Measurements from ENCODE around the gene ZNF593OS.

The ZNF593OS gene

DNA sequence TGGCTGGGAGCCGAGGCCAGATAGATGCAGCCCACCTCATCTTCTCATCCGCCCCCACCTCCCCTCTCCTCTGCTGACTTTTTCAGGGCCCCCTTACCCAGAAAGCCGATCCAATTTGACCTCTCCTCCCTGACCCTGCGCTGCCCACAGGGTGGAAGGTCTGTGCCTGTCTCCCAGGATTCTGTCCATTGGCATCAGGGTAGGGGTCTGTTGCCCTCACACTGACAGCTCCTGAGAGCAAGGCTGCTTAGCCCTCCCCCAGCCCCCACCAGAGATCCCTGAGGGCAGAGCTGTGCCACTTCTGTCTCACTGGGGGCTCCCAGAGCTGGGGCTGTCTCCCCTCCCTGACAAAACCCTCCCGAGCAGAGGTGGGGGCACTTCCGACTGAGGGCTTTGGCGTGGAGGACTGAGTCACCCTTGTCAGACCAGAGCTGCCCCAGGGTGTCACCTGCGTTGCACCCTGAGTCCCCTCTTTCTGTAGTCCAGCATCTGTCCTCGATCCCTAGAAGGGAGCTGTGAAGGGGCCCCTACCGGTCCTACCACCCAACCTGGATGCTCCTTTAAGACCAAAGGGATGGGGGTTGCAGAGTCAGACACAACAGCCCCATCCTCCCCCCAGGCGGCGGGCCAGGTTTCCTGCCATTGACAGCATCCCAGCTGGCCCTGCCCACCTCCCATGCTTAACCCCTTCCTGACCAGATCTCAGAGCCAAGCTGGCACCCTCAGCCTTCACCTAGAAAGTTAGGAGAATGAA, 15.2 kb downstream of the ZNF593OS start:
- Histone ChIP-seq H3K4me1 (ENCODE audit: control insufficient read depth, insufficient read depth, low read length) (peaks cover 4% of the 10 kb centered on the region), H3K4me3 (ENCODE audit: low read length) (no peak overlapping the region), H3K36me3 (ENCODE audit: control insufficient read depth, insufficient read depth, low read length, severe bottlenecking) (no peaks in the 10 kb centered on the region), H3K27me3 (replicated peaks; ENCODE audit: control insufficient read depth, insufficient read depth, low read length) (peaks cover 64% of the 10 kb centered on the region), H3K9me3 (ENCODE audit: control insufficient read depth, low read length) (no peaks in the 10 kb centered on the region), H3K9ac (ENCODE audit: low read length) (no peak overlapping the region)
- no peak for DNase-seq (ENCODE audit: low read depth)

- Histone ChIP-seq H3K9me3 (ENCODE audit: control insufficient read depth, low read length) (no peaks in the 10 kb centered on the region), H3K9ac (ENCODE audit: low read length) (no peak overlapping the region), H3K36me3 (ENCODE audit: control insufficient read depth, insufficient read depth, low read length, severe bottlenecking) (no peaks in the 10 kb centered on the region), H3K27me3 (replicated peaks; ENCODE audit: control insufficient read depth, insufficient read depth, low read length) (peaks cover 62% of the 10 kb centered on the region), H3K4me3 (ENCODE audit: low read length) (no peak overlapping the region), H3K4me1 (ENCODE audit: control insufficient read depth, insufficient read depth, low read length) (no peaks in the 10 kb centered on the region)
- DNase-seq (ENCODE audit: low read depth), result no peak
Measured at GRCh38 chr1:26155370-26156284, 16.0 kb downstream of the ZNF593OS start.

GRCh38 chr1:26154750-26155149, 16.9 kb downstream of the ZNF593OS start:
- DNase-seq (ENCODE audit: low read depth), result no peak
- H3K4me1 ChIP-seq (ENCODE audit: control insufficient read depth, insufficient read depth, low read length), result no peaks in the 10 kb centered on the region
- no peaks in the 10 kb centered on the region for H3K9me3 ChIP-seq (ENCODE audit: control insufficient read depth, low read length)
- H3K4me3 ChIP-seq (ENCODE audit: low read length), result no peak overlapping the region
- H3K36me3 ChIP-seq (ENCODE audit: control insufficient read depth, insufficient read depth, low read length, severe bottlenecking), result no peaks in the 10 kb centered on the region
- H3K27me3 ChIP-seq (replicated peaks; ENCODE audit: control insufficient read depth, insufficient read depth, low read length), result peaks cover 71% of the 10 kb centered on the region
- H3K9ac ChIP-seq (ENCODE audit: low read length), result no peak overlapping the region

DNA sequence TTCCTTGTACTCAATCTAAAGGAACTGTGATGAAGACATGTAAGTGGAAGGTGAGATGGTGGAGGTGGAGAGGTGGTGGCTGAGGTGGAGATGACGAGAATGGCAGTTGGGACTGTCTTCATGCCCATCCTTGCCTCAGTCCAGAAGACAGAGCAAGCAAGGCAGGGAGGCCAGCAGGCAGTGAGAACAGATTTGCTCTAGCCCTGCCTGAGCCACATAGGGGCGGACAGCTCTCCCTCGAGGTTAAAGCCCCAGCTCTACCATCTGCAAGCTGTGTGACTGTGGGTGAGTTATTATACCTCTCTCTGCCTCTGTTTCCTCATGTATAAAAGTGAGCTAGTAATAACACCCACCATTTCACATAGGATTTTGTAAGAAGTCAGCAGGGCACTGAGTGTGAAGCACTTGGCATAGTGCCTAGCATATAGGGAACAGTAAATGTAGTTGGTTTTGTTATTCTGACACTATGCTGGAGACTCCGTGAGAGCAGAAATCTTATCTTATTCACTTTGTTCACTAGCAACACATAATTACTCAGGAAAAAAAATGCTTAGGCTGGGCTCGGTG, 17.6 kb downstream of the ZNF593OS start:
- Histone ChIP-seq H3K9ac (ENCODE audit: low read length) (no peak overlapping the region), H3K27me3 (replicated peaks; ENCODE audit: control insufficient read depth, insufficient read depth, low read length) (peaks cover 73% of the 10 kb centered on the region), H3K9me3 (ENCODE audit: control insufficient read depth, low read length) (no peaks in the 10 kb centered on the region), H3K4me1 (ENCODE audit: control insufficient read depth, insufficient read depth, low read length) (no peaks in the 10 kb centered on the region), H3K4me3 (ENCODE audit: low read length) (no peak overlapping the region), H3K36me3 (ENCODE audit: control insufficient read depth, insufficient read depth, low read length, severe bottlenecking) (no peaks in the 10 kb centered on the region)
- no peak for DNase-seq (ENCODE audit: low read depth)

- Histone ChIP-seq H3K4me1 (ENCODE audit: control insufficient read depth, insufficient read depth, low read length) (no peaks in the 10 kb centered on the region), H3K4me3 (ENCODE audit: low read length) (no peak overlapping the region), H3K9ac (ENCODE audit: low read length) (no peak overlapping the region), H3K36me3 (ENCODE audit: control insufficient read depth, insufficient read depth, low read length, severe bottlenecking) (no peaks in the 10 kb centered on the region), H3K27me3 (replicated peaks; ENCODE audit: control insufficient read depth, insufficient read depth, low read length) (peaks cover 59% of the 10 kb centered on the region), H3K9me3 (ENCODE audit: control insufficient read depth, low read length) (no peaks in the 10 kb centered on the region)
- DNase-seq (ENCODE audit: low read depth), result no peak
Measured at GRCh38 chr1:26148887-26149286, 22.7 kb downstream of the ZNF593OS start.

- Histone ChIP-seq H3K36me3 (ENCODE audit: control insufficient read depth, insufficient read depth, low read length, severe bottlenecking) (no peaks in the 10 kb centered on the region), H3K9ac (ENCODE audit: low read length) (no peak overlapping the region), H3K9me3 (ENCODE audit: control insufficient read depth, low read length) (no peaks in the 10 kb centered on the region), H3K27me3 (replicated peaks; ENCODE audit: control insufficient read depth, insufficient read depth, low read length) (peaks cover 44% of the 10 kb centered on the region), H3K4me1 (ENCODE audit: control insufficient read depth, insufficient read depth, low read length) (no peaks in the 10 kb centered on the region), H3K4me3 (ENCODE audit: low read length) (no peak overlapping the region)
- no peak for DNase-seq (ENCODE audit: low read depth)
Measured at GRCh38 chr1:26145960-26146294, 25.7 kb downstream of the ZNF593OS start.

GRCh38 chr1:26145041-26145959, 26.3 kb downstream of the ZNF593OS start:
- no peak overlapping the region for H3K9ac ChIP-seq (ENCODE audit: low read length)
- no peaks in the 10 kb centered on the region for H3K4me1 ChIP-seq (ENCODE audit: control insufficient read depth, insufficient read depth, low read length)
- no peaks in the 10 kb centered on the region for H3K36me3 ChIP-seq (ENCODE audit: control insufficient read depth, insufficient read depth, low read length, severe bottlenecking)
- peaks cover 39% of the 10 kb centered on the region for H3K27me3 ChIP-seq (replicated peaks; ENCODE audit: control insufficient read depth, insufficient read depth, low read length)
- no peaks in the 10 kb centered on the region for H3K9me3 ChIP-seq (ENCODE audit: control insufficient read depth, low read length)
- peak; percentile 94 for DNase-seq (ENCODE audit: low read depth)
- no peak overlapping the region for H3K4me3 ChIP-seq (ENCODE audit: low read length)

DNA sequence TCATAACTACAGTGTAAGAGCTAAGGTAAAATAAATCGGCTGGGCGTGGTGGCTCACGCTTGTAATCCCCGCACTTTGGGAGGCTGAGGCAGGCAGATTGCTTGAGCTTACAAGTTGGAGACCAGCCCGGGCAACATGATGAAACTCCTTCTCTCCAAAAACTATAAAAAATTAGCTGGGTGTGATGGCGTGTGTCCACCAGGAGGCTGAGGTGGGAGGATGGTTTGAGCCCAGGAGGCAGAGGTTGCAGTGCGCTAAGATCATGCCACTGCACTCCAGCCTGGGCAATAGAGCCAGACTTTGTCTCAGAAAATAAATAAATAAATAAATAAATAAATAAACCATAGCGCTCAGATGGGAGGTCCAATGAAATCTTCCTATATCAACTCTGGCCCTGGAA, 29.5 kb downstream of the ZNF593OS start:
- Histone ChIP-seq H3K36me3 (ENCODE audit: control insufficient read depth, insufficient read depth, low read length, severe bottlenecking) (no peaks in the 10 kb centered on the region), H3K27me3 (replicated peaks; ENCODE audit: control insufficient read depth, insufficient read depth, low read length) (peaks cover 15% of the 10 kb centered on the region), H3K4me3 (ENCODE audit: low read length) (no peak overlapping the region), H3K9ac (ENCODE audit: low read length) (no peak overlapping the region), H3K9me3 (ENCODE audit: control insufficient read depth, low read length) (no peaks in the 10 kb centered on the region), H3K4me1 (ENCODE audit: control insufficient read depth, insufficient read depth, low read length) (no peaks in the 10 kb centered on the region)
- no peak for DNase-seq (ENCODE audit: low read depth)

DNA sequence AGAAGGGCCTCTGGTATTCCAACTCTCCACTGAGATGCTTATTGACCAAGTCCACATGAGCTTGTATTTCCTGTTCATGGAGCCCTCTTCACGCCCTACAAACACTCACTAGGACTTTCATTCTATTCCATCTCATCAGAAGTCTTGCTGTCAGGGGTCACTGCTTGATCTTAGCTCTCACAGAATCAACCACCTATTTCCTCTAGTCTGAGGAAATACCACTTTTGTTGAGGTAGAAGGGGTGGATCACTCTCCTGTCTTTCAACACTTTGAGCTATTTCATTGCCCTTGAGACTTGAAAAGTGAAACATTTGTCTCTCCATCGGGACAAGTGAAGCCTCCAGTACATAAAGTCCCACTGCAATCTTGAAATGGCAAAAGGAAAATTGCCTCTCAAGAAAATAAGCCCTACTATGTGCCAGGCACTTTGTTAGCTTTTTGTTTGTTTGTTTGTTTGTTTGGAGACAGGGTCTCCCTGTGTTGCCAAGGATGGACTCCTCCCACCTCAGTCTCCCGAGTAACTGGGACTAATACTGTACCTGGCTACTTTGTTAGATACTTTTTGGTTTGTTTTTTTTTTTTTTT, 32.6 kb downstream of the ZNF593OS start:
- no peaks in the 10 kb centered on the region for H3K27me3 ChIP-seq (replicated peaks; ENCODE audit: control insufficient read depth, insufficient read depth, low read length)
- no peak for DNase-seq (ENCODE audit: low read depth)
- no peak overlapping the region for H3K4me3 ChIP-seq (ENCODE audit: low read length)
- no peaks in the 10 kb centered on the region for H3K4me1 ChIP-seq (ENCODE audit: control insufficient read depth, insufficient read depth, low read length)
- H3K9ac ChIP-seq (ENCODE audit: low read length), result no peak overlapping the region
- no peaks in the 10 kb centered on the region for H3K9me3 ChIP-seq (ENCODE audit: control insufficient read depth, low read length)
- H3K36me3 ChIP-seq (ENCODE audit: control insufficient read depth, insufficient read depth, low read length, severe bottlenecking), result no peaks in the 10 kb centered on the region

DNA sequence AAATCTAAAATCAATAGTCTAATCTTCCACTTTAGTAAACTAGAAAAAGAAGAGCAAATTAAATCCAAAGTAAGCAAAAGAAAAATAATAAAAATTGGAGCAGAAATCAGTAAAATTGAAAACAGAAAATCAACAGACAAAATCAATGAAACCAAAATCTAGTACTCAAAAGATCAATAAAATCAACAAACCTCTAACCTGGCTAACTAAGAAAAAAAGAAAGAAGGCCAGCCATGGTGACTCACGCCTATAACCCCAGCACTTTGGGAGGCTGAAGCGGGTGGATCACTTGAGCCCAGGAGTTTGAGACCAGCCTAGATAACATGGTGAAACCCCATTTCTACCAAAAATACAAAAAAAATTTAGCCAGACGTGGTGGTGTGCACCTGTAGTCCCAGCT, 37.2 kb downstream of the ZNF593OS start:
- DNase-seq (ENCODE audit: low read depth), result no peak
- Histone ChIP-seq H3K36me3 (ENCODE audit: control insufficient read depth, insufficient read depth, low read length, severe bottlenecking) (no peaks in the 10 kb centered on the region), H3K4me3 (ENCODE audit: low read length) (no peak overlapping the region), H3K9ac (ENCODE audit: low read length) (no peak overlapping the region), H3K27me3 (replicated peaks; ENCODE audit: control insufficient read depth, insufficient read depth, low read length) (no peaks in the 10 kb centered on the region), H3K9me3 (ENCODE audit: control insufficient read depth, low read length) (no peaks in the 10 kb centered on the region), H3K4me1 (ENCODE audit: control insufficient read depth, insufficient read depth, low read length) (no peaks in the 10 kb centered on the region)

Measured in adipocyte (in vitro differentiated cells).